ENCODE measurements around the gene GLUD1. TPM values are rescaled to one million over a fixed set of nuclear protein-coding genes. Genes with fewer than 3 reads are reported as not detected.
"Not testable (repeated sequence)": the region's sequence is repeated elsewhere in the genome, so short reads cannot be mapped to it uniquely, and the experiment has no call there.

GLUD1 gene
- total RNA-seq, 1 experiment from 2014 or later, result 101 TPM

GRCh38 chr10:87134440-87134839 lies 39.8 kb upstream of the GLUD1 start:
- not testable (repeated sequence) for H3K56ac ChIP-seq (ENCODE audit: insufficient read length, low read depth, low read length); H4K91ac ChIP-seq (ENCODE audit: insufficient read length, low read depth, low read length); H2BK15ac ChIP-seq (ENCODE audit: low read depth, low read length); H3K4ac ChIP-seq (ENCODE audit: low read depth, low read length); H2BK120ac ChIP-seq (ENCODE audit: low read depth, low read length, poor library complexity, severe bottlenecking); H3K4me1 ChIP-seq (ENCODE audit: insufficient read depth, low read length); H3K23ac ChIP-seq (ENCODE audit: insufficient read length, low read depth, low read length); H4K5ac ChIP-seq (ENCODE audit: insufficient read length, low read depth, low read length); H3K9me3 ChIP-seq (ENCODE audit: control insufficient read depth, low read depth, low read length); H3K23me2 ChIP-seq (ENCODE audit: insufficient read length, low read depth, low read length, poor library complexity, severe bottlenecking); H2AFZ ChIP-seq (ENCODE audit: low read length); H3K27me3 ChIP-seq (ENCODE audit: insufficient read depth, low read length); H2AK5ac ChIP-seq (ENCODE audit: insufficient read length, low read length); H3K27ac ChIP-seq (ENCODE audit: insufficient read length, low read depth, low read length); H3K18ac ChIP-seq (ENCODE audit: insufficient read length, low read depth, low read length); H3K79me2 ChIP-seq (ENCODE audit: insufficient read depth, low read length); H3T11ph ChIP-seq (ENCODE audit: low read length); H3K27ac Mint-ChIP-seq; H2BK12ac ChIP-seq (ENCODE audit: insufficient read length, low read depth, low read length); H2BK5ac ChIP-seq (ENCODE audit: insufficient read length, low read length); H2BK20ac ChIP-seq (ENCODE audit: low read depth, low read length, poor library complexity, severe bottlenecking); DNase-seq; H4K8ac ChIP-seq (replicated peaks; ENCODE audit: insufficient read length, low read depth, low read length); H3K14ac ChIP-seq (ENCODE audit: insufficient read depth, low read length); H3K79me1 ChIP-seq (ENCODE audit: insufficient read depth, low read depth, low read length, poor library complexity, severe bottlenecking); H3K4me1 Mint-ChIP-seq; H3K9ac ChIP-seq (ENCODE audit: extremely low read depth, insufficient read length, low read length); H3K27me3 Mint-ChIP-seq (ENCODE audit: low read depth); H3K4me2 ChIP-seq (ENCODE audit: insufficient read depth, insufficient read length, low read length); H4K20me1 ChIP-seq (ENCODE audit: control insufficient read depth, insufficient read depth, insufficient read length); H3K4me3 Mint-ChIP-seq
- peaks cover 25 to 29% (median 26%) of the 10 kb centered on the region in 3 experiments for H3K36me3 Mint-ChIP-seq (ENCODE audit: insufficient read depth in 1 of 3, low read depth in 3 of 3)
- peaks cover 20% of the 10 kb centered on the region in 2 experiments for H3K9me3 Mint-ChIP-seq
- no CpG with 5 or more reads among the region's 2 CpGs for WGBS (ENCODE audit: extremely low coverage, insufficient read length, low lambda C conversion rate)

GRCh38 chr10:87133936-87134335 lies 39.3 kb upstream of the GLUD1 start:
- not testable (repeated sequence) for H3K27ac ChIP-seq (ENCODE audit: insufficient read length, low read depth, low read length); H3K27me3 ChIP-seq (ENCODE audit: insufficient read depth, low read length); H3K27me3 Mint-ChIP-seq (ENCODE audit: low read depth)

More at GRCh38 chr10:87133936-87134335, 39.3 kb upstream of the GLUD1 start:
- H3K56ac ChIP-seq (ENCODE audit: insufficient read length, low read depth, low read length); H3K9ac ChIP-seq (ENCODE audit: extremely low read depth, insufficient read length, low read length); H2BK120ac ChIP-seq (ENCODE audit: low read depth, low read length, poor library complexity, severe bottlenecking); H2BK12ac ChIP-seq (ENCODE audit: insufficient read length, low read depth, low read length); DNase-seq; H4K5ac ChIP-seq (ENCODE audit: insufficient read length, low read depth, low read length); H4K8ac ChIP-seq (replicated peaks; ENCODE audit: insufficient read length, low read depth, low read length); H3K4me3 Mint-ChIP-seq; H3K4me1 ChIP-seq (ENCODE audit: insufficient read depth, low read length); H3T11ph ChIP-seq (ENCODE audit: low read length); H3K79me1 ChIP-seq (ENCODE audit: insufficient read depth, low read depth, low read length, poor library complexity, severe bottlenecking); H2BK15ac ChIP-seq (ENCODE audit: low read depth, low read length); H3K9me3 ChIP-seq (ENCODE audit: control insufficient read depth, low read depth, low read length); H2BK5ac ChIP-seq (ENCODE audit: insufficient read length, low read length); H3K18ac ChIP-seq (ENCODE audit: insufficient read length, low read depth, low read length); H2AFZ ChIP-seq (ENCODE audit: low read length); H3K4me2 ChIP-seq (ENCODE audit: insufficient read depth, insufficient read length, low read length); H3K27ac Mint-ChIP-seq; H2AK5ac ChIP-seq (ENCODE audit: insufficient read length, low read length); H2BK20ac ChIP-seq (ENCODE audit: low read depth, low read length, poor library complexity, severe bottlenecking); H4K20me1 ChIP-seq (ENCODE audit: control insufficient read depth, insufficient read depth, insufficient read length); H3K23me2 ChIP-seq (ENCODE audit: insufficient read length, low read depth, low read length, poor library complexity, severe bottlenecking); H3K4me1 Mint-ChIP-seq; H4K91ac ChIP-seq (ENCODE audit: insufficient read length, low read depth, low read length); H3K4ac ChIP-seq (ENCODE audit: low read depth, low read length); H3K14ac ChIP-seq (ENCODE audit: insufficient read depth, low read length); H3K79me2 ChIP-seq (ENCODE audit: insufficient read depth, low read length); H3K23ac ChIP-seq (ENCODE audit: insufficient read length, low read depth, low read length): not testable (repeated sequence)
- WGBS (ENCODE audit: extremely low coverage, insufficient read length, low lambda C conversion rate), result no CpG with 5 or more reads among the region's 2 CpGs
- Mint-ChIP-seq H3K9me3 (peaks cover 20% of the 10 kb centered on the region in 2 experiments), H3K36me3 (ENCODE audit: insufficient read depth in 1 of 3, low read depth in 3 of 3) (peaks cover 25 to 28% (median 27%) of the 10 kb centered on the region in 3 experiments)

All from H9 (cell line).